GM12878 (cell line): ENCODE measurements around the gene UNK. TPM values are rescaled to one million over a fixed set of nuclear protein-coding genes. Genes with fewer than 3 reads are reported as not detected.
A peak's percentile ranks its signal among the peaks of the same experiment; 100 is the strongest.

ENCODE experiments used
- ATAC-seq: fragments of 200-7000 bp; cut with Tn5 transposase; 3 replicates; pipeline ENCODE4 v1.9.1; 2020; ENCODE audit warnings: mild to moderate bottlenecking, moderate library complexity
- BruUV-seq: library from RNA; stranded (reverse); fragments of 400-500 nt; replicated peaks from 2 replicates; lab custom pipeline; 2021; lab: Mats Ljungman, UMichigan
- CTCF ChIA-PET: fragments of 300-600 bp; sonication (Branson Sonifier 250); formaldehyde crosslinking; extraction: SDS; loops from one replicate; lab custom pipeline; 2021; ENCODE audit warnings: inconsistent platforms; lab: Yijun Ruan, JAX
- POLR2A ChIA-PET: fragments of 350-600 bp; formaldehyde crosslinking; extraction: SDS; loops from one replicate; lab custom pipeline; 2021; ENCODE audit warnings: inconsistent platforms; lab: Charles Lee
- RAD21 ChIA-PET: fragments of 300-600 bp; sonication (Branson Sonifier 250); formaldehyde crosslinking; loops from one replicate; lab custom pipeline; 2023; ENCODE audit warnings: antibody characterized with exemption; ENCODE audit not compliant: unreplicated experiment; lab: Charles Lee
- SMC1A ChIA-PET: fragments of 300-600 bp; sonication (Branson Sonifier 250); formaldehyde crosslinking; loops from one replicate; lab custom pipeline; 2023; ENCODE audit not compliant: unreplicated experiment, uncharacterized antibody; lab: Charles Lee
- DNase-seq: peaks from one replicate; pipeline ENCODE4 v3.0.0-alpha.2; 2011; ENCODE audit warnings: low read depth, low spot score
- FAIRE-seq: peaks from 3 replicates; lab custom pipeline; 2011; peaks lifted over from hg19 to GRCh38; lab: Jason Lieb, UNC
- H2AFZ ChIP-seq: 2 replicates; pipeline ENCODE4 v1.6.0; 2011; ENCODE audit warnings: low read depth, low read length, control low read depth; ENCODE audit not compliant: control insufficient read depth
- H3K27ac ChIP-seq: 2 replicates; pipeline ENCODE4 v1.5.1; 2011; ENCODE audit warnings: control low read depth; ENCODE audit not compliant: control insufficient read depth, insufficient read depth
- H3K27me3 ChIP-seq, 2 experiments: replicated peaks in 1 of 2; 2 replicates each; pipeline versions ENCODE4 v1.6.0 to v1.6.1; 2011; ENCODE audit warnings: low read length in 1 of 2; ENCODE audit not compliant: control insufficient read depth in 2 of 2, insufficient read depth in 2 of 2
- H3K36me3 ChIP-seq, 2 experiments: 2 replicates each; pipeline ENCODE4 v1.5.1; 2011; ENCODE audit warnings: low read length in 1 of 2; ENCODE audit not compliant: control insufficient read depth in 2 of 2, insufficient read depth in 2 of 2
- H3K4me1 ChIP-seq: 2 replicates; pipeline ENCODE4 v1.6.1; 2011; ENCODE audit warnings: mild to moderate bottlenecking, low read length, moderate library complexity, mixed read lengths; ENCODE audit not compliant: control insufficient read depth, insufficient read depth
- H3K4me2 ChIP-seq: 2 replicates; pipeline ENCODE4 v1.6.0; 2011; ENCODE audit warnings: control low read depth; ENCODE audit not compliant: control insufficient read depth, insufficient read depth
- H3K4me3 ChIP-seq: fragments of 200-600 bp; sonication (generic); 2 replicates; pipeline ENCODE4 v1.5.1; 2016
- H3K79me2 ChIP-seq: 2 replicates; pipeline ENCODE4 v1.6.0; 2011; ENCODE audit warnings: low read length; ENCODE audit not compliant: control insufficient read depth, insufficient read depth
- H3K9ac ChIP-seq: 2 replicates; pipeline ENCODE4 v1.8.0; 2011; ENCODE audit warnings: low read length, control low read depth, mixed read lengths; ENCODE audit not compliant: control insufficient read depth, insufficient read depth
- H3K9me3 ChIP-seq: replicated peaks from 3 replicates; pipeline ENCODE4 v1.5.1; 2011; ENCODE audit warnings: mild to moderate bottlenecking, low read length; ENCODE audit not compliant: control insufficient read depth, insufficient read depth
- H4K20me1 ChIP-seq: 2 replicates; pipeline ENCODE4 v1.6.0; 2011; ENCODE audit not compliant: control insufficient read depth, insufficient read depth
- BMI1 ChIP-seq: fragments of 450-650 bp; IDR thresholded peaks from 2 replicates; pipeline ENCODE4 v1.6.1; 2016; ENCODE audit warnings: mild to moderate bottlenecking, moderate library complexity, borderline replicate concordance
- POLR2A ChIP-seq: IDR thresholded peaks from 2 replicates; pipeline ENCODE4 v1.6.1; 2011; ENCODE audit warnings: low read depth, mild to moderate bottlenecking, low read length
- WGBS: methylation state at CpG from one replicate; pipeline ENCODE4 v1.1.6; 2016; ENCODE audit warnings: low lambda C conversion rate; ENCODE audit not compliant: insufficient replicate concordance, insufficient coverage; ENCODE audit errors: missing lambda C conversion rate; 5-methylcytosine and 5-hydroxymethylcytosine counted together
- in situ Hi-C: fragments of 300-500 bp; cut with MboI; formaldehyde crosslinking; loops from 9 replicates; pipeline ENCODE4 v1.14.3; 2018; ENCODE audit warnings: mixed read lengths
- intact Hi-C: fragments of 100-400 bp; cut with micrococcal nuclease; formaldehyde crosslinking; loops from one replicate; pipeline ENCODE4 v1.14.2; 2022; ENCODE audit not compliant: unreplicated experiment
- polyA plus RNA-seq, 11 experiments: library from polyadenylated mRNA; depleted of rRNA in 4 of 11; unstranded in 6 of 11; stranded (reverse) in 5 of 11; fragments of >200 nt; fragmentation: Nextera tagmentation in 4 of 11; fragmentation: Illumina TruSeq in 1 of 11; extraction: Ambion mirVana in 4 of 11; extraction: Trizol in 1 of 11; gene quantifications; 1 replicate in 1 of 11; 2 replicates in 10 of 11; pipeline versions ENCODE4 v1.2.1 to v1.2.3, GENCODE V29; 2011 to 2016; ENCODE audit warnings: inconsistent platforms in 2 of 11, missing spikeins in 2 of 11, low read depth in 1 of 11
- total RNA-seq, 4 experiments: library from RNA; depleted of rRNA in 3 of 4; stranded (reverse); fragments of >200 nt in 3 of 4; fragmentation: Illumina TruSeq in 1 of 4; extraction: Trizol in 1 of 4; gene quantifications; 2 replicates each; pipeline versions ENCODE4 v1.2.1 to v1.2.3, GENCODE V29; 2013 to 2021
- TF ChIP-seq, protein P1 (sequence below): fragments of 450-650 bp; formaldehyde crosslinking; IDR thresholded peaks from 2 replicates; pipeline ENCODE4 v1.4.0; 2022; ENCODE audit warnings: mild to moderate bottlenecking, moderate library complexity
- TF ChIP-seq, protein P2 (sequence below): fragments of 450-650 bp; IDR thresholded peaks from 2 replicates; pipeline ENCODE4 v1.6.1; 2017; ENCODE audit warnings: borderline replicate concordance

Gene UNK
- total and polyA plus RNA-seq, 10 of the 15 experiments (the other 5 are each of a cell fraction or from before 2014, with no cell fraction given) = 8.9 to 34.5 (median 27.3) TPM

DNA sequence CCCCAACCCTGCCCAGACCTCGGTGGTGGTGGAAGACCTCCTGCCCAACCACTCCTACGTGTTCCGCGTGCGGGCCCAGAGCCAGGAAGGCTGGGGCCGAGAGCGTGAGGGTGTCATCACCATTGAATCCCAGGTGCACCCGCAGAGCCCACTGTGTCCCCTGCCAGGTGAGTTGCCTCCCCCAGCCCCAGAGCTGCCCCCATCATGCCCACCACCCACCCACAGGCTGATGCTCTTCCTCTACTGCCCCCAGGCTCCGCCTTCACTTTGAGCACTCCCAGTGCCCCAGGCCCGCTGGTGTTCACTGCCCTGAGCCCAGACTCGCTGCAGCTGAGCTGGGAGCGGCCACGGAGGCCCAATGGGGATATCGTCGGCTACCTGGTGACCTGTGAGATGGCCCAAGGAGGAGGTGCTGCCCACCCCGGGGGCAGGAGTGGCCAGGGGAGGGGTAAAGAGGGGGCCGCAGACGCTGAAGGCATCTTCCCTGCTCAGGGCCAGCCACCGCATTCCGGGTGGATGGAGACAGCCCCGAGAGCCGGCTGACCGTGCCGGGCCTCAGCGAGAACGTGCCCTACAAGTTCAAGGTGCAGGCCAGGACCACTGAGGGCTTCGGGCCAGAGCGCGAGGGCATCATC, 28.0 kb upstream of the UNK start (continued):
- TF ChIP-seq, protein P1, sequence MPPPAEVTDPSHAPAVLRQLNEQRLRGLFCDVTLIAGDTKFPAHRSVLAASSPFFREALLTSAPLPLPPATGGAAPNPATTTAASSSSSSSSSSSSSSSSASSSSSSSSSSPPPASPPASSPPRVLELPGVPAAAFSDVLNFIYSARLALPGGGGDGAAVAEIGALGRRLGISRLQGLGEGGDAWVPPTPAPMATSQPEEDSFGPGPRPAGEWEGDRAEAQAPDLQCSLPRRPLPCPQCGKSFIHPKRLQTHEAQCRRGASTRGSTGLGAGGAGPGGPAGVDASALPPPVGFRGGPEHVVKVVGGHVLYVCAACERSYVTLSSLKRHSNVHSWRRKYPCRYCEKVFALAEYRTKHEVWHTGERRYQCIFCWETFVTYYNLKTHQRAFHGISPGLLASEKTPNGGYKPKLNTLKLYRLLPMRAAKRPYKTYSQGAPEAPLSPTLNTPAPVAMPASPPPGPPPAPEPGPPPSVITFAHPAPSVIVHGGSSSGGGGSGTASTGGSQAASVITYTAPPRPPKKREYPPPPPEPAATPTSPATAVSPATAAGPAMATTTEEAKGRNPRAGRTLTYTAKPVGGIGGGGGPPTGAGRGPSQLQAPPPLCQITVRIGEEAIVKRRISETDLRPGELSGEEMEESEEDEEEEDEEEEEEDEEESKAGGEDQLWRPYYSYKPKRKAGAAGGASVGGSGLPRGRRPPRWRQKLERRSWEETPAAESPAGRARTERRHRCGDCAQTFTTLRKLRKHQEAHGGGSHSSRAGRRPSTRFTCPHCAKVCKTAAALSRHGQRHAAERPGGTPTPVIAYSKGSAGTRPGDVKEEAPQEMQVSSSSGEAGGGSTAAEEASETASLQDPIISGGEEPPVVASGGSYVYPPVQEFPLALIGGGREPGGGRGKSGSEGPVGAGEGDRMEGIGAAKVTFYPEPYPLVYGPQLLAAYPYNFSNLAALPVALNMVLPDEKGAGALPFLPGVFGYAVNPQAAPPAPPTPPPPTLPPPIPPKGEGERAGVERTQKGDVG = no peak
- TF ChIP-seq, protein P2, sequence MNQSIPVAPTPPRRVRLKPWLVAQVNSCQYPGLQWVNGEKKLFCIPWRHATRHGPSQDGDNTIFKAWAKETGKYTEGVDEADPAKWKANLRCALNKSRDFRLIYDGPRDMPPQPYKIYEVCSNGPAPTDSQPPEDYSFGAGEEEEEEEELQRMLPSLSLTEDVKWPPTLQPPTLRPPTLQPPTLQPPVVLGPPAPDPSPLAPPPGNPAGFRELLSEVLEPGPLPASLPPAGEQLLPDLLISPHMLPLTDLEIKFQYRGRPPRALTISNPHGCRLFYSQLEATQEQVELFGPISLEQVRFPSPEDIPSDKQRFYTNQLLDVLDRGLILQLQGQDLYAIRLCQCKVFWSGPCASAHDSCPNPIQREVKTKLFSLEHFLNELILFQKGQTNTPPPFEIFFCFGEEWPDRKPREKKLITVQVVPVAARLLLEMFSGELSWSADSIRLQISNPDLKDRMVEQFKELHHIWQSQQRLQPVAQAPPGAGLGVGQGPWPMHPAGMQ = no peak
- no peak for TF ChIP-seq BMI1

DNA sequence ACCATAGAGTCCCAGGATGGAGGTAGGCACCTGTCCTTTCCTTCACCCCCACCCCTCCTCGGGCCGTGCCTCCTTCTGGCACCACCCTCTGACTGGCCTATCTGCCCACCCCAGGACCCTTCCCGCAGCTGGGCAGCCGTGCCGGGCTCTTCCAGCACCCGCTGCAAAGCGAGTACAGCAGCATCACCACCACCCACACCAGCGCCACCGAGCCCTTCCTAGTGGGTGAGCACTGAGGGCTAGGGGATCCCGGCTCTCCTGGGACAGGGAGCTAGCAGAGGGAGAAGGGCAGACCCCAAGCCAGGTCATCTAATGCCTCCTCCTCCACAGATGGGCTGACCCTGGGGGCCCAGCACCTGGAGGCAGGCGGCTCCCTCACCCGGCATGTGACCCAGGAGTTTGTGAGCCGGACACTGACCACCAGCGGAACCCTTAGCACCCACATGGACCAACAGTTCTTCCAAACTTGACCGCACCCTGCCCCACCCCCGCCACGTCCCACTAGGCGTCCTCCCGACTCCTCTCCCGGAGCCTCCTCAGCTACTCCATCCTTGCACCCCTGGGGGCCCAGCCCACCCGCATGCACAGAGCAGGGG, 27.4 kb upstream of the UNK start:
- Histone ChIP-seq H2AFZ (no peak overlapping the region), H3K79me2 (no peaks in the 10 kb centered on the region), H3K9ac (no peak overlapping the region), H4K20me1 (no peaks in the 10 kb centered on the region), H3K27ac (no peak overlapping the region), H3K4me3 (no peak overlapping the region), H3K27me3 (no peaks in the 10 kb centered on the region), H3K4me2 (no peak overlapping the region), H3K4me1 (peaks cover 10% of the 10 kb centered on the region), H3K36me3 (no peaks in the 10 kb centered on the region), H3K9me3 (no peaks in the 10 kb centered on the region)
- 92% methylated on average over 19 of the region's 21 CpGs for WGBS
- ATAC-seq (no peak), FAIRE-seq (no peak), DNase-seq (no peak)
- in situ Hi-C loops = no loop called here
- ChIA-PET CTCF (no interaction called here), POLR2A (interaction anchor here (0.5 to 0.6 kb wide), 2 partner anchors 233 to 294 kb away, joined by 3 read pairs; no protein-coding TSS in a partner anchor), RAD21 (no interaction called here), SMC1A (no interaction called here)
- TF ChIP-seq, protein P1 = no peak
- 0 out of 2 replicates have a peak, but pooled peaks have one; percentile 26 for TF ChIP-seq POLR2A
- intact Hi-C loops = no loop called here
- no TSS peak for BruUV-seq
